ENCODE results near the gene TMEM116. TPM values are rescaled to one million over a fixed set of nuclear protein-coding genes. Genes with fewer than 3 reads are reported as not detected.
A peak's percentile ranks its signal among the peaks of the same experiment; 100 is the strongest.
"Not testable (repeated sequence)": the region's sequence is repeated elsewhere in the genome, so short reads cannot be mapped to it uniquely, and the experiment has no call there.

TMEM116 gene
- total RNA-seq, 1 donor from 2014 or later = 28.4 TPM

- Histone ChIP-seq H3F3A (ENCODE audit: low read depth) (peaks cover 27% of the 10 kb centered on the region), H3K36me3 (peaks cover 8% of the 10 kb centered on the region), H3K9me3 (ENCODE audit: low read depth) (no peaks in the 10 kb centered on the region), H3K4me1 (peaks cover 16% of the 10 kb centered on the region), H3K27ac (peak overlapping the region; percentile 90), H4K20me1 (ENCODE audit: low read depth) (peaks cover 23% of the 10 kb centered on the region), H3K27me3 (no peaks in the 10 kb centered on the region), H3K4me2 (peak overlapping the region; percentile 82), H2AFZ (replicated peaks) (peak overlapping the region; percentile 79), H3K9ac (peak overlapping the region; percentile 82), H3K4me3 (peak overlapping the region; percentile 91), H3K79me2 (ENCODE audit: low read depth) (peaks cover 77% of the 10 kb centered on the region)
- H3K9me3 Mint-ChIP-seq = no peaks in the 10 kb centered on the region
- H3K4me1 Mint-ChIP-seq = peaks cover 22% of the 10 kb centered on the region
- peak; percentile 87 for DNase-seq (ENCODE audit: low spot score)
- peak overlapping the region; percentile 90 for H3K4me3 Mint-ChIP-seq
- peaks cover 24% of the 10 kb centered on the region for H3K36me3 Mint-ChIP-seq
- peak overlapping the region; percentile 87 for H3K27ac Mint-ChIP-seq
- TF ChIP-seq CTCF (IDR thresholded peaks at IDR 0.05) (no peak), EZH2 (IDR thresholded peaks at IDR 0.05) (no peak), EZH2phosphoT487 (IDR thresholded peaks at IDR 0.05) (no peak)
- H3K27me3 Mint-ChIP-seq (ENCODE audit: insufficient read depth, low read depth) = no peaks in the 10 kb centered on the region
Measured at GRCh38 chr12:112013601-112014402, 837 bp upstream of the TMEM116 start.

GRCh38 chr12:112011685-112012084 lies 1.3 kb downstream of the TMEM116 start:
- Histone ChIP-seq H3K79me2 (ENCODE audit: low read depth) (peaks cover 55% of the 10 kb centered on the region), H3K36me3 (peaks cover 8% of the 10 kb centered on the region), H3K9ac (no peak overlapping the region), H3F3A (ENCODE audit: low read depth) (peaks cover 27% of the 10 kb centered on the region), H3K4me3 (peak overlapping the region; percentile 91), H3K27me3 (no peaks in the 10 kb centered on the region), H3K4me2 (peak overlapping the region; percentile 88), H3K4me1 (peaks cover 16% of the 10 kb centered on the region), H3K9me3 (ENCODE audit: low read depth) (no peaks in the 10 kb centered on the region), H4K20me1 (ENCODE audit: low read depth) (peaks cover 15% of the 10 kb centered on the region), H2AFZ (replicated peaks) (no peak overlapping the region), H3K27ac (no peak overlapping the region)
- Mint-ChIP-seq H3K27ac (peak overlapping the region; percentile 55), H3K4me1 (peaks cover 22% of the 10 kb centered on the region), H3K27me3 (ENCODE audit: insufficient read depth, low read depth) (no peaks in the 10 kb centered on the region), H3K36me3 (peaks cover 24% of the 10 kb centered on the region), H3K9me3 (no peaks in the 10 kb centered on the region), H3K4me3 (peak overlapping the region; percentile 90)
- TF ChIP-seq CTCF (IDR thresholded peaks at IDR 0.05) (no peak), EZH2 (IDR thresholded peaks at IDR 0.05) (no peak), EZH2phosphoT487 (IDR thresholded peaks at IDR 0.05) (no peak)
- no peak for DNase-seq (ENCODE audit: low spot score)

- Histone ChIP-seq H3K79me2 (ENCODE audit: low read depth) (peaks cover 45% of the 10 kb centered on the region), H3K4me3 (no peak overlapping the region), H3K36me3 (no peaks in the 10 kb centered on the region), H3F3A (ENCODE audit: low read depth) (peaks cover 30% of the 10 kb centered on the region), H3K4me1 (peaks cover 16% of the 10 kb centered on the region), H2AFZ (replicated peaks) (no peak overlapping the region), H3K9me3 (ENCODE audit: low read depth) (no peaks in the 10 kb centered on the region), H4K20me1 (ENCODE audit: low read depth) (peaks cover 11% of the 10 kb centered on the region), H3K4me2 (peak overlapping the region; percentile 88), H3K9ac (no peak overlapping the region), H3K27me3 (no peaks in the 10 kb centered on the region), H3K27ac (no peak overlapping the region)
- Mint-ChIP-seq H3K4me1 (peaks cover 22% of the 10 kb centered on the region), H3K4me3 (peak overlapping the region; percentile 90), H3K36me3 (peaks cover 16% of the 10 kb centered on the region), H3K27ac (no peak overlapping the region), H3K27me3 (ENCODE audit: insufficient read depth, low read depth) (no peaks in the 10 kb centered on the region), H3K9me3 (no peaks in the 10 kb centered on the region)
- DNase-seq (ENCODE audit: low spot score) = no peak
- TF ChIP-seq EZH2phosphoT487 (IDR thresholded peaks at IDR 0.05) (no peak), CTCF (IDR thresholded peaks at IDR 0.05) (no peak), EZH2 (IDR thresholded peaks at IDR 0.05) (no peak)
Measured at GRCh38 chr12:112010415-112011344, 2.3 kb downstream of the TMEM116 start.

- not testable (repeated sequence) for H3K4me2 ChIP-seq; H3K27me3 ChIP-seq; H3K9ac ChIP-seq; H3K9me3 Mint-ChIP-seq; H3K4me3 ChIP-seq; H2AFZ ChIP-seq (replicated peaks); H3K27me3 Mint-ChIP-seq (ENCODE audit: insufficient read depth, low read depth); DNase-seq (ENCODE audit: low spot score); H4K20me1 ChIP-seq (ENCODE audit: low read depth); H3K9me3 ChIP-seq (ENCODE audit: low read depth); H3K27ac Mint-ChIP-seq; H3K4me3 Mint-ChIP-seq; H3K27ac ChIP-seq; H3K36me3 ChIP-seq
- Histone ChIP-seq H3F3A (ENCODE audit: low read depth) (peaks cover 34% of the 10 kb centered on the region), H3K4me1 (peaks cover 14% of the 10 kb centered on the region), H3K79me2 (ENCODE audit: low read depth) (peaks cover 34% of the 10 kb centered on the region)
- Mint-ChIP-seq H3K36me3 (peaks cover 13% of the 10 kb centered on the region), H3K4me1 (peaks cover 21% of the 10 kb centered on the region)
Measured at GRCh38 chr12:112009596-112009995, 3.4 kb downstream of the TMEM116 start.

Measured in neural progenitor cell (in vitro differentiated cells).